ENCODE data around the gene NAA20.
"Not testable (repeated sequence)": the region's sequence is repeated elsewhere in the genome, so short reads cannot be mapped to it uniquely, and the experiment has no call there.

Gene NAA20

DNA sequence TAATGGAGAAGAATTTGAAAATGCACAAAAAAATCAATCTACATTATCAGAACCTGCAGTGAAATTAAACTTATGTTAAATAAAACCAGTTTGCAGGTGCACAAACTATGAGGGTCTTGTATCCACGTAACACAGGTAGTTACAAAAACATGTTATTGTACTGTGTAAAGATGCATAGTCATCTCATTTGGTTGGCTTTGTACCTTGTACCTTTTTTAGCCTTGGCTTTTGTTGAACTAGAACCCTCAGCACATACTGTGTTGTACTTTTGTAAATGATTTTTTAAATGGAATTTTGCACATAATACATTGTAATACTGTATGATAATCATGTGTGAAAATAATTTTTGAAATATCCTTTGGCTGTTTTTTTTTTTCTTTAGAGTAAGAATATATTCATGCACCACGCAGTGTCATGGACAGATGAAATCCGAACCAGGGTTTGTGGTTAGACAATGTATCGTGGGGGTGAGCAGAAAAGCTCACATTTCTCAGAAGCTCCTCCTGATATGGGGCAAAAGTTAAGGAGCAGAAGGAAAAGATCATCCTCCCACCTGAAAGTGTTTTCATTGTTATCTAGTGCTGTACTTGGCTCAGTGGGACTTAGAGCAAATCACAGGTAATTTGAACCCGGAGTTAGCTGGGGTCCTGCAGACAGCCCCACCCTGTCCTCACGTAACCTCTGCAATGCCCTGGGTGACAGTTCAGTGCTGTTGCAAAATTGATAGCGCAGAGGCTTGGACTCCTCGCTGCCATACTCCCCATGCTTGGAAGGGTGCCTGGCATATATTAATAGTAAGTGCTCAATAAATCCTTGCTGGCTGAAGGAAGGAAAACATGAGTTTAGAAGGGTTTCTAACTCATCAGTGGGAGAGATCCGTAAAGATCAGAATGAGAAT lies 14.8 kb upstream of the NAA20 start:
- peaks cover 25% of the 10 kb centered on the region for H3K4me1 ChIP-seq (ENCODE audit: low read depth, poor library complexity, severe bottlenecking)
- H3K4me3 ChIP-seq (IDR thresholded peaks at IDR 0.05; ENCODE audit: insufficient read depth, low read depth, low read length) = no peak overlapping the region
- H3K4me2 ChIP-seq = peak overlapping the region; percentile 45
- no peak overlapping the region for H3K9ac ChIP-seq
- H3K79me2 ChIP-seq (ENCODE audit: insufficient read depth, low read depth) = no peaks in the 10 kb centered on the region
- no peaks in the 10 kb centered on the region for H4K20me1 ChIP-seq (ENCODE audit: insufficient read depth)
- no peaks in the 10 kb centered on the region for H3K36me3 ChIP-seq (ENCODE audit: insufficient read depth)
- TF ChIP-seq, protein P1, sequence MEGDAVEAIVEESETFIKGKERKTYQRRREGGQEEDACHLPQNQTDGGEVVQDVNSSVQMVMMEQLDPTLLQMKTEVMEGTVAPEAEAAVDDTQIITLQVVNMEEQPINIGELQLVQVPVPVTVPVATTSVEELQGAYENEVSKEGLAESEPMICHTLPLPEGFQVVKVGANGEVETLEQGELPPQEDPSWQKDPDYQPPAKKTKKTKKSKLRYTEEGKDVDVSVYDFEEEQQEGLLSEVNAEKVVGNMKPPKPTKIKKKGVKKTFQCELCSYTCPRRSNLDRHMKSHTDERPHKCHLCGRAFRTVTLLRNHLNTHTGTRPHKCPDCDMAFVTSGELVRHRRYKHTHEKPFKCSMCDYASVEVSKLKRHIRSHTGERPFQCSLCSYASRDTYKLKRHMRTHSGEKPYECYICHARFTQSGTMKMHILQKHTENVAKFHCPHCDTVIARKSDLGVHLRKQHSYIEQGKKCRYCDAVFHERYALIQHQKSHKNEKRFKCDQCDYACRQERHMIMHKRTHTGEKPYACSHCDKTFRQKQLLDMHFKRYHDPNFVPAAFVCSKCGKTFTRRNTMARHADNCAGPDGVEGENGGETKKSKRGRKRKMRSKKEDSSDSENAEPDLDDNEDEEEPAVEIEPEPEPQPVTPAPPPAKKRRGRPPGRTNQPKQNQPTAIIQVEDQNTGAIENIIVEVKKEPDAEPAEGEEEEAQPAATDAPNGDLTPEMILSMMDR (conservative IDR thresholded peaks at IDR 0.05; ENCODE audit: low read depth, low read length) = no peak
- H3K27ac ChIP-seq = peak overlapping the region; percentile 25; the same call in 1 of the 2 replicates
- no peak overlapping the region for H2AFZ ChIP-seq (ENCODE audit: low read depth)
- no peaks in the 10 kb centered on the region for H3K27me3 ChIP-seq (ENCODE audit: insufficient read depth, low read depth)

DNA sequence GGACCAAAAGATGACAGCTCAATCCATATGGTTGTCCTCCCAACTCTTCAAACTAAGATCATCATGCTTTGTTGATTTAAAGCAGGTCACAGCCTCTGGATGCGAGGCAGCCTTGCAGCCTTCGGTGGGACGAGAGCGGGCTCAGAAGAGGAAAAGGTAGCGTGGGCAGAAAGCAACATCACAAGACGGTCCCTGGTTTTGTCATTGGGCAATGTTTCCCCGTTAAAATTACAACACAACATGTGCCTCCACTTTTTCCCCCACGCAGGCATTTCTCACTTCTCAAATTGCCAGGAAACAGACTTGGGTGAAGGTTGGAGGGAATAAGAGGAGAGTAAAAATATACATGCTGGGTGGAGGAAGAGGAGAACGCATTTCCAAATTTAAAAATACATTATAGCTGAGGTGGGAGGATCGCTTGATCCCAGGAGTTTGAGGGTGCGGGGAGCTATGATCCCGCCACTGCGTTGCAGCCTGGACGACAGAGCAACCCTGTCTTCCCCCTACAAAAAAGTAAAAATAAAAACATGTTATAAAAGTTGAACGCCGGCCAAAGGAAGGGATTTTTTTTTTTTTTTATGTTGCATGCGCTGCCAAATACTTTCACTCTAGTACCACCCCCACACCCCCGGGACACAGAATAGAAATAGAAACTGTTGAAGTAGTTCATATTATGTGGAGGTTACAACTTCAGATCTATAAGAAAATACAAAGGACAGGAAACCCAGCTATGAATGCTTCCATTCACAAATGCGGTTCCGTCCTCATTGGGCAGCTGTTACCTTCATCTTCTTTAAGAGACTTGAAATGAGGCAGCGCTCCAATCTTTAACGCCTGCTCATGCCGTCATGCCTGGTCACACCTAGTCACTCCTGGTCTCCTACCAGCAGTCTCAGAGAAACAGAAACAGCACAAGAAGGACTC lies 13.9 kb upstream of the NAA20 start:
- H3K27ac ChIP-seq = no peak overlapping the region
- no peak overlapping the region for H3K4me3 ChIP-seq (IDR thresholded peaks at IDR 0.05; ENCODE audit: insufficient read depth, low read depth, low read length)
- no peak overlapping the region for H2AFZ ChIP-seq (ENCODE audit: low read depth)
- no peaks in the 10 kb centered on the region for H3K79me2 ChIP-seq (ENCODE audit: insufficient read depth, low read depth)
- no peaks in the 10 kb centered on the region for H3K36me3 ChIP-seq (ENCODE audit: insufficient read depth)
- peak overlapping the region; percentile 45 for H3K4me2 ChIP-seq
- no peak overlapping the region for H3K9ac ChIP-seq
- no peaks in the 10 kb centered on the region for H4K20me1 ChIP-seq (ENCODE audit: insufficient read depth)
- H3K4me1 ChIP-seq (ENCODE audit: low read depth, poor library complexity, severe bottlenecking) = peaks cover 25% of the 10 kb centered on the region
- TF ChIP-seq, protein P1 (conservative IDR thresholded peaks at IDR 0.05; ENCODE audit: low read depth, low read length) = no peak
- no peaks in the 10 kb centered on the region for H3K27me3 ChIP-seq (ENCODE audit: insufficient read depth, low read depth)

DNA sequence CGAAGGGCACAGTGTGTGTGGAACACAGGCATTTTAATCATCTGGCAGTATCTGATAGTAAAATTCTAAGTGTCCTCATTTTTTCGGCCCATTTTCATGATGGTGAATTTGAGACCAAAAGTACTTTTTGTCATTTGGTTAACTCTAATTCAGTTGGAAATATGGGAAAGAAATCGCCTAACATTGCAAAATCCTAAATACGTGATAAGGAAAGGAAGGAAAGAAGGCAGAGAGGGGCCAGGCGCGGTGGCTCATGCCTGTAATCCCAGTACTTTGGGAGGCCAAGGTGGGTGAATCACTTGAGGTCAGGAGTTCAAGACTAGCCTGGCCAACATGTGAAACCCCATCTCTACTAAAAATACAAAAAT lies 13.2 kb upstream of the NAA20 start:
- not testable (repeated sequence) for H3K4me2 ChIP-seq; H4K20me1 ChIP-seq (ENCODE audit: insufficient read depth); H3K9ac ChIP-seq; H3K27ac ChIP-seq; H3K79me2 ChIP-seq (ENCODE audit: insufficient read depth, low read depth); H3K4me3 ChIP-seq (IDR thresholded peaks at IDR 0.05; ENCODE audit: insufficient read depth, low read depth, low read length); H2AFZ ChIP-seq (ENCODE audit: low read depth); H3K36me3 ChIP-seq (ENCODE audit: insufficient read depth); H3K27me3 ChIP-seq (ENCODE audit: insufficient read depth, low read depth)
- H3K4me1 ChIP-seq (ENCODE audit: low read depth, poor library complexity, severe bottlenecking) = peaks cover 25% of the 10 kb centered on the region

DNA sequence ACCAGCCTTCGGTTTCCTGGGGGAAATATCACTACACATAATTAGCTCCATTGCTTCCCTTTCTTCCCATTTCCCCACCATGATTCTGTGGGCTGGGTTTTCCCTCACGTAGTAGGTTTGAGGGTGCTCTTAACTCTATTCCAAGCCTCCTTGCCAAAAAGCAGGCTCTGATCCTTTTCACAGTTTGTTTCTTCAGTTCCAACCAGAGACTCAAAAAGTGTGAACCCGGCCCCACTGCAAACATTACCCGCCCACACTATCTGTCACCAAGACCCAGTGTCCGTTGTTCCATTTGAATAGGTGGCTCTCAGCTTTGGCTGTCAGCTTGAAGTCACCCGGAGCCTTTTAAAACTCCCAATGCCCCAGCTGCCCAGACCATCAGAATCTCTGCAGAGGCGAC lies 11.8 kb upstream of the NAA20 start:
- Histone ChIP-seq H3K27me3 (ENCODE audit: insufficient read depth, low read depth) (no peaks in the 10 kb centered on the region), H3K4me1 (ENCODE audit: low read depth, poor library complexity, severe bottlenecking) (peaks cover 25% of the 10 kb centered on the region), H4K20me1 (ENCODE audit: insufficient read depth) (no peaks in the 10 kb centered on the region), H3K9ac (no peak overlapping the region), H3K79me2 (ENCODE audit: insufficient read depth, low read depth) (no peaks in the 10 kb centered on the region), H3K4me2 (no peak overlapping the region), H3K27ac (no peak overlapping the region), H3K36me3 (ENCODE audit: insufficient read depth) (no peaks in the 10 kb centered on the region), H2AFZ (ENCODE audit: low read depth) (no peak overlapping the region), H3K4me3 (IDR thresholded peaks at IDR 0.05; ENCODE audit: insufficient read depth, low read depth, low read length) (no peak overlapping the region)
- TF ChIP-seq, protein P1 (conservative IDR thresholded peaks at IDR 0.05; ENCODE audit: low read depth, low read length) = no peak

Data from KMS-11 (cell line).